NCI-H2171 treated with DMSO at 0.1 percent for 48 hours (cell line): ENCODE data around the gene CYP3A7.
A peak's percentile ranks its signal among the peaks of the same experiment; 100 is the strongest.
"Not testable (repeated sequence)": the region's sequence is repeated elsewhere in the genome, so short reads cannot be mapped to it uniquely, and the experiment has no call there.

Experiments
- DNase-seq: peaks from one replicate; lab custom pipeline; 2025; lab: John Stamatoyannopoulos, UW

The CYP3A7 gene

GRCh38 chr7:99699946-99700345 is 35.0 kb downstream of the CYP3A7 start:
- no peak for DNase-seq

GRCh38 chr7:99698867-99699730 is 35.9 kb downstream of the CYP3A7 start:
- DNase-seq: not testable (repeated sequence)

GRCh38 chr7:99694912-99695304 is 40.1 kb downstream of the CYP3A7 start:
- no peak for DNase-seq

GRCh38 chr7:99694201-99694911 is 40.6 kb downstream of the CYP3A7 start:
- DNase-seq: no peak

- peak; percentile 8 for DNase-seq
These were observed 41.4 kb downstream of the CYP3A7 start for GRCh38 chr7:99693427-99694200.

- DNase-seq: no peak
These were observed 41.9 kb downstream of the CYP3A7 start for GRCh38 chr7:99693100-99693426.

- not testable (repeated sequence) for DNase-seq
These were observed 42.4 kb downstream of the CYP3A7 start for GRCh38 chr7:99692563-99692962.

GRCh38 chr7:99691658-99692057 is 43.3 kb downstream of the CYP3A7 start:
- DNase-seq: not testable (repeated sequence)

GRCh38 chr7:99690918-99691317 is 44.1 kb downstream of the CYP3A7 start:
- not testable (repeated sequence) for DNase-seq

- peak; percentile 15 for DNase-seq
These were observed 49.0 kb downstream of the CYP3A7 start for GRCh38 chr7:99685871-99686608.

- no peak for DNase-seq
These were observed 49.8 kb downstream of the CYP3A7 start for GRCh38 chr7:99685129-99685758.

GRCh38 chr7:99679400-99680191 is 55.4 kb downstream of the CYP3A7 start, which contains the start of gene CYP3A5:
CYP3A5 (minus strand) TSS chr7:99679996; CDS start chr7:99679896, 100 bp downstream.
- no peak for DNase-seq

- DNase-seq: no peak
These were observed 56.0 kb downstream of the CYP3A7 start for GRCh38 chr7:99679032-99679399.

- DNase-seq: no peak
These were observed 57.3 kb downstream of the CYP3A7 start for GRCh38 chr7:99677648-99678045.

GRCh38 chr7:99677013-99677647 is 57.9 kb downstream of the CYP3A7 start:
- no peak for DNase-seq

GRCh38 chr7:99674995-99675742 is 59.8 kb downstream of the CYP3A7 start:
- DNase-seq: no peak

- DNase-seq: no peak
These were observed 62.4 kb downstream of the CYP3A7 start for GRCh38 chr7:99672573-99672972.

- no peak for DNase-seq
These were observed 65.2 kb downstream of the CYP3A7 start for GRCh38 chr7:99669782-99670181.

GRCh38 chr7:99668541-99668940 is 66.5 kb downstream of the CYP3A7 start:
- no peak for DNase-seq
